HepG2 (cell line): ENCODE data around the gene MGAT5. TPM values are rescaled to one million over a fixed set of nuclear protein-coding genes. Genes with fewer than 3 reads are reported as not detected.

Experiments
- ATAC-seq: fragments of 200-7000 bp; cut with Tn5 transposase; 3 replicates; pipeline ENCODE4 v1.9.1; 2020; ENCODE audit warnings: mild to moderate bottlenecking, moderate library complexity
- BruUV-seq: library from RNA; stranded (reverse); fragments of 400-500 nt; replicated peaks from 2 replicates; lab custom pipeline; 2021; lab: Mats Ljungman, UMichigan
- CTCF ChIA-PET: fragments of 300-600 bp; formaldehyde crosslinking; extraction: SDS; loops from one replicate; lab custom pipeline; 2021; ENCODE audit warnings: low total read pairs, inconsistent platforms, low intra/inter-chr PET ratio; lab: Yijun Ruan, JAX
- POLR2A ChIA-PET: fragments of 350-600 bp; sonication (Branson Sonifier 250); formaldehyde crosslinking; loops from one replicate; lab custom pipeline; 2020; ENCODE audit warnings: antibody characterized with exemption, inconsistent platforms; lab: Yijun Ruan, JAX
- DNase-seq: peaks from one replicate; pipeline ENCODE4 v3.0.0-alpha.2; 2015; ENCODE audit warnings: low spot score
- FAIRE-seq: peaks from 3 replicates; lab custom pipeline; 2011; peaks lifted over from hg19 to GRCh38; lab: Jason Lieb, UNC
- H2AFZ ChIP-seq: one replicate; pipeline ENCODE4 v1.6.1; 2011; ENCODE audit warnings: low read length, inconsistent platforms
- H3K27ac ChIP-seq: fragments of 300-600 bp; 3 replicates; pipeline ENCODE4 v1.8.0; 2011; ENCODE audit warnings: mixed run types, mild to moderate bottlenecking, mixed read lengths, low read length, inconsistent platforms; ENCODE audit not compliant: insufficient read depth; ENCODE audit errors: extremely low read length
- H3K27me3 ChIP-seq, 2 experiments: fragments of 200-600 bp in 1 of 2; 2 replicates in 1 of 2; 3 replicates in 1 of 2; pipeline versions ENCODE4 v1.6.0 to v1.8.0; 2011; ENCODE audit warnings: low read length in 2 of 2, mild to moderate bottlenecking in 2 of 2, moderate library complexity in 2 of 2, inconsistent platforms in 1 of 2; ENCODE audit not compliant: insufficient read depth in 2 of 2, control insufficient read depth in 1 of 2
- H3K36me3 ChIP-seq, 2 experiments: fragments of 200-600 bp in 1 of 2; replicated peaks in 1 of 2; 2 replicates in 1 of 2; 3 replicates in 1 of 2; pipeline versions ENCODE4 v1.5.1 to v1.8.0; 2011; ENCODE audit warnings: low read length in 2 of 2, inconsistent platforms in 1 of 2; ENCODE audit not compliant: insufficient read depth in 2 of 2, control insufficient read depth in 1 of 2
- H3K4me1 ChIP-seq: 2 replicates; pipeline ENCODE4 v1.5.1; 2012; ENCODE audit warnings: low read length, inconsistent platforms; ENCODE audit not compliant: insufficient read depth
- H3K4me2 ChIP-seq: 2 replicates; pipeline ENCODE4 v1.6.0; 2011; ENCODE audit warnings: low read depth, low read length, inconsistent platforms
- H3K4me3 ChIP-seq, 3 experiments: fragments of 200-600 bp in 1 of 3; sonication (generic), shearing (Covaris generic) in 1 of 3; replicated peaks in 1 of 3; 2 replicates each; pipeline ENCODE4 v1.5.1; 2011 to 2016; ENCODE audit warnings: low read length in 3 of 3, inconsistent platforms in 2 of 3, low read depth in 2 of 3, mild to moderate bottlenecking in 2 of 3, control low read depth in 1 of 3, mixed read lengths in 1 of 3; ENCODE audit not compliant: insufficient read depth in 1 of 3
- H3K79me2 ChIP-seq: one replicate; pipeline ENCODE4 v1.6.1; 2011; ENCODE audit warnings: low read length, inconsistent platforms; ENCODE audit not compliant: insufficient read depth
- H3K9ac ChIP-seq: 2 replicates; pipeline ENCODE4 v1.6.0; 2011; ENCODE audit warnings: mild to moderate bottlenecking, low read depth, low read length, inconsistent platforms; ENCODE audit not compliant: insufficient read depth
- H3K9me3 ChIP-seq: 2 replicates; pipeline ENCODE4 v1.5.1; 2012; ENCODE audit warnings: mild to moderate bottlenecking, low read length
- H4K20me1 ChIP-seq: 2 replicates; pipeline ENCODE4 v1.6.0; 2011; ENCODE audit warnings: inconsistent platforms, mild to moderate bottlenecking, low read length, moderate library complexity; ENCODE audit not compliant: insufficient read depth
- NFYB ChIP-seq: sonication (generic); formaldehyde crosslinking; IDR thresholded peaks from 2 replicates; pipeline ENCODE4 v1.4.0; 2020; ENCODE audit warnings: missing genetic modification reagents
- ZNF75D ChIP-seq: sonication (generic); formaldehyde crosslinking; IDR thresholded peaks from 2 replicates; pipeline ENCODE4 v1.8.1; 2023; ENCODE audit warnings: missing genetic modification reagents, mild to moderate bottlenecking, borderline replicate concordance
- in situ Hi-C: cut with HindIII; loops from 2 replicates; pipeline ENCODE4 v1.10.0; 2017; ENCODE audit warnings: low pct_unique_long_range_greater_than_20kb; ENCODE audit not compliant: extremely low pct_ligation_motif_present
- intact Hi-C: fragments of 100-400 bp; cut with micrococcal nuclease; formaldehyde crosslinking; loops from one replicate; pipeline ENCODE4 v1.10.0; 2022; ENCODE audit not compliant: unreplicated experiment
- polyA plus RNA-seq, 8 experiments: library from polyadenylated mRNA; depleted of rRNA in 3 of 8; stranded (reverse) in 7 of 8; unstranded in 1 of 8; fragments of >200 nt; fragmentation: Illumina TruSeq in 4 of 8; extraction: Trizol in 4 of 8; gene quantifications; 2 replicates each; pipeline versions ENCODE4 v1.2.1 to v1.2.3, GENCODE V29; 2011 to 2016; ENCODE audit warnings: low read depth in 4 of 8, missing spikeins in 1 of 8, mixed read lengths in 1 of 8; ENCODE audit not compliant: insufficient read depth in 1 of 8
- total RNA-seq, 5 experiments: library from RNA; depleted of rRNA; stranded (reverse); fragments of >200 nt; fragmentation: Illumina TruSeq; extraction: Trizol; gene quantifications; 2 replicates each; pipeline ENCODE4 v1.2.3, GENCODE V29; 2016; ENCODE audit warnings: low read depth in 1 of 5
- TF ChIP-seq, protein P1 (sequence below): sonication (generic); formaldehyde crosslinking; IDR thresholded peaks from 2 replicates; pipeline ENCODE4 v1.5.0; 2020; ENCODE audit warnings: missing genetic modification reagents, mild to moderate bottlenecking, borderline replicate concordance
- TF ChIP-seq, protein P2 (sequence below): sonication (generic); formaldehyde crosslinking; IDR thresholded peaks from 2 replicates; pipeline ENCODE4 v1.8.0; 2022; ENCODE audit warnings: mild to moderate bottlenecking, missing genetic modification reagents, moderate library complexity

Gene MGAT5
- total and polyA plus RNA-seq, 2 of the 13 experiments (the other 11 are each of a cell fraction or from before 2014, with no cell fraction given) = 33.1 to 60.2 TPM

DNA sequence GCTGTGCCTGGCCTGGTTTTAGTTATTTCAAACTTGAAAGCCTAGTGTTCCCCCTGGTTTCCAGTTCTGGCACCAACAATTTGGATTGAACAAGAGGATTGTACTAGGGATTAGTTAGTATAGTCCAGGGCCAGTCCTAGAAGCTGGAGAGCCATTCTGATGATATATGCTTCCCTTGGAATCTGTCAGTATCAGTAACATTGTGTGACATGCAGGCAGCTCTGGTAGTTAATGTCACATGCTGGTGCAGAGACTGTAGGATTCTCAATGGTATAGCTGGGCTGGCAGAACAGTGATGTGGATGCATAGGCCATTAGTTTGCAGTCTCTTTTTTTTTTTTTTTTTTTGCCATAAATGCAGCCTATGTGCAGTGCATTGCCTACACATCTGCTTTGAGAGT, 3.6 kb downstream of the MGAT5 start:
- ATAC-seq = no peak
- no peak overlapping the region for H3K9ac ChIP-seq
- peaks cover 15% of the 10 kb centered on the region for H3K4me1 ChIP-seq
- H3K27me3 ChIP-seq = no peaks in the 10 kb centered on the region
- no peak overlapping the region for H3K4me2 ChIP-seq
- H3K27ac ChIP-seq = no peak overlapping the region
- no peak overlapping the region for H2AFZ ChIP-seq
- no peaks in the 10 kb centered on the region for H3K9me3 ChIP-seq
- TF ChIP-seq, protein P1, sequence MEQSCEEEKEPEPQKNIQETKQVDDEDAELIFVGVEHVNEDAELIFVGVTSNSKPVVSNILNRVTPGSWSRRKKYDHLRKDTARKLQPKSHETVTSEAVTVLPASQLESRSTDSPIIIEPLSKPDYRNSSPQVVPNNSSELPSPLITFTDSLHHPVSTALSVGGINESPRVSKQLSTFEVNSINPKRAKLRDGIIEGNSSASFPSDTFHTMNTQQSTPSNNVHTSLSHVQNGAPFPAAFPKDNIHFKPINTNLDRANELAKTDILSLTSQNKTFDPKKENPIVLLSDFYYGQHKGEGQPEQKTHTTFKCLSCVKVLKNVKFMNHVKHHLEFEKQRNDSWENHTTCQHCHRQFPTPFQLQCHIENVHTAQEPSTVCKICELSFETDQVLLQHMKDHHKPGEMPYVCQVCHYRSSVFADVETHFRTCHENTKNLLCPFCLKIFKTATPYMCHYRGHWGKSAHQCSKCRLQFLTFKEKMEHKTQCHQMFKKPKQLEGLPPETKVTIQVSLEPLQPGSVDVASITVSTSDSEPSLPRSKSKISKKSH (CRISPR knock-in tag) = no peak
- TF ChIP-seq NFYB (CRISPR knock-in tag) = no peak
- TF ChIP-seq ZNF75D (CRISPR knock-in tag) = no peak
- TF ChIP-seq, protein P2, sequence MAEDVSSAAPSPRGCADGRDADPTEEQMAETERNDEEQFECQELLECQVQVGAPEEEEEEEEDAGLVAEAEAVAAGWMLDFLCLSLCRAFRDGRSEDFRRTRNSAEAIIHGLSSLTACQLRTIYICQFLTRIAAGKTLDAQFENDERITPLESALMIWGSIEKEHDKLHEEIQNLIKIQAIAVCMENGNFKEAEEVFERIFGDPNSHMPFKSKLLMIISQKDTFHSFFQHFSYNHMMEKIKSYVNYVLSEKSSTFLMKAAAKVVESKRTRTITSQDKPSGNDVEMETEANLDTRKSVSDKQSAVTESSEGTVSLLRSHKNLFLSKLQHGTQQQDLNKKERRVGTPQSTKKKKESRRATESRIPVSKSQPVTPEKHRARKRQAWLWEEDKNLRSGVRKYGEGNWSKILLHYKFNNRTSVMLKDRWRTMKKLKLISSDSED (CRISPR knock-in tag) = no peak
- no peak overlapping the region for H3K4me3 ChIP-seq
- H3K36me3 ChIP-seq = peaks cover 14 to 29% of the 10 kb centered on the region in 2 experiments; a peak in 4 of 5 replicates
- FAIRE-seq = no peak
- DNase-seq = no peak
- in situ Hi-C loops = no loop called here
- BruUV-seq = no TSS peak
- intact Hi-C loops = no loop called here
- CTCF ChIA-PET = no interaction called here
- no peaks in the 10 kb centered on the region for H4K20me1 ChIP-seq
- H3K79me2 ChIP-seq = no peaks in the 10 kb centered on the region
- POLR2A ChIA-PET = no interaction called here
